ENCODE results near the gene EZR. TPM values are rescaled to one million over a fixed set of nuclear protein-coding genes. Genes with fewer than 3 reads are reported as not detected.

The EZR gene
- total RNA-seq, 2 donors from 2014 or later = 26.8 to 55.2 TPM

- no peak overlapping the region for H3K4me3 ChIP-seq
- H3K27me3 ChIP-seq (replicated peaks; ENCODE audit: insufficient read depth) = no peaks in the 10 kb centered on the region
- peaks cover 54% of the 10 kb centered on the region for H3K36me3 ChIP-seq
- no peak overlapping the region for H3K27ac ChIP-seq
- H3K4me1 ChIP-seq (ENCODE audit: control insufficient read depth in 1 of 2, low read depth in 2 of 2) = no peaks in the 10 kb centered on the region
- TF ChIP-seq CTCF (IDR thresholded peaks at IDR 0.05) = no peak
- no peaks in the 10 kb centered on the region for H3K9me3 ChIP-seq
- ATAC-seq (ENCODE audit: insufficient number of reproducible peaks, low FRiP score, low read depth) = no peak
- no peak for DNase-seq (ENCODE audit: low spot score)
Measured at GRCh38 chr6:158785036-158785435, 34.1 kb downstream of the EZR start.

DNA sequence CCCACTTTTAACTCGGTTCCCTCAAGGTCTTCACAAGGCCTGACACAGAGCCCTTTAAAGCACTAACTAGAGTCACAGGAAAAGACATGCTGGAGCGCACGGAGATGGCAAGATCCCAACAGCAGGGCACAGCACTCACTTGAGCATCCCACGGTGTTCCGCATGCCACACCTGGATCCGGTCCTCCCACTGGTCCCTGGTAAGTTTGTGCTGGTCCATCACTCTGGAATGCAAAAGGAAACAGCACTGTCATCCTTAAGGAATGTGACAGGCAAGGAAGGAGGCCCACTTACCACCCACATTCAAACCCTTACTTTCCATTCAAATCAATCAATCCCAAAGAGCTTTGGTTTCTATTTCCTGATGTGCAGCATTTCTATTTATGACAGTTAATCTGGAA, 34.7 kb downstream of the EZR start:
- no peak overlapping the region for H3K27ac ChIP-seq
- TF ChIP-seq CTCF (IDR thresholded peaks at IDR 0.05) = no peak
- H3K4me3 ChIP-seq = no peak overlapping the region
- DNase-seq (ENCODE audit: low spot score) (no peak), ATAC-seq (ENCODE audit: insufficient number of reproducible peaks, low FRiP score, low read depth) (no peak)
- H3K36me3 ChIP-seq = peaks cover 54% of the 10 kb centered on the region
- no peaks in the 10 kb centered on the region for H3K27me3 ChIP-seq (replicated peaks; ENCODE audit: insufficient read depth)
- H3K4me1 ChIP-seq (ENCODE audit: control insufficient read depth in 1 of 2, low read depth in 2 of 2) = no peaks in the 10 kb centered on the region
- no peaks in the 10 kb centered on the region for H3K9me3 ChIP-seq

GRCh38 chr6:158783851-158784250, 35.3 kb downstream of the EZR start:
- Histone ChIP-seq H3K27me3 (replicated peaks; ENCODE audit: insufficient read depth) (no peaks in the 10 kb centered on the region), H3K27ac (no peak overlapping the region), H3K4me3 (no peak overlapping the region), H3K36me3 (peaks cover 54% of the 10 kb centered on the region), H3K4me1 (ENCODE audit: control insufficient read depth in 1 of 2, low read depth in 2 of 2) (no peaks in the 10 kb centered on the region), H3K9me3 (no peaks in the 10 kb centered on the region)
- ATAC-seq (ENCODE audit: insufficient number of reproducible peaks, low FRiP score, low read depth) (no peak), DNase-seq (ENCODE audit: low spot score) (no peak)
- TF ChIP-seq CTCF (IDR thresholded peaks at IDR 0.05) = no peak

DNA sequence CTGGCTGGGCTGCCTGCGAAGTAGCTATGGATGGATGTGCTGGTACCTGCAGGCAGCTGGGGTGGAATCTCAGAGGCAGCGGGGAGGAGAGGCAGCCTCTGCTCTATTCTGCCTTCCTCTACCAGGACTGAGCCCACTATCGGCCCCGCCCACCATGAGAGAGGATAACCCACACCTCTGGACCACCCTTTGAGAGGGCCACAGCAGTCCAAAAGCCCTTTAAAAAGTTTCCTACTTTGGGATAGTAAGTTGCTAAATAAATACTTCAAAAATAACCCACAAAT, 36.1 kb downstream of the EZR start:
- TF ChIP-seq CTCF (IDR thresholded peaks at IDR 0.05) = no peak
- Histone ChIP-seq H3K36me3 (peaks cover 51% of the 10 kb centered on the region), H3K27ac (no peak overlapping the region), H3K4me3 (no peak overlapping the region), H3K27me3 (replicated peaks; ENCODE audit: insufficient read depth) (no peaks in the 10 kb centered on the region), H3K9me3 (no peaks in the 10 kb centered on the region), H3K4me1 (ENCODE audit: control insufficient read depth in 1 of 2, low read depth in 2 of 2) (no peaks in the 10 kb centered on the region)
- no peak for DNase-seq (ENCODE audit: low spot score)
- ATAC-seq (ENCODE audit: insufficient number of reproducible peaks, low FRiP score, low read depth) = no peak

GRCh38 chr6:158782432-158783166, 36.6 kb downstream of the EZR start:
- no peak for TF ChIP-seq CTCF (IDR thresholded peaks at IDR 0.05)
- ATAC-seq (ENCODE audit: insufficient number of reproducible peaks, low FRiP score, low read depth) (no peak), DNase-seq (ENCODE audit: low spot score) (no peak)
- Histone ChIP-seq H3K36me3 (peaks cover 53% of the 10 kb centered on the region), H3K4me3 (no peak overlapping the region), H3K27me3 (replicated peaks; ENCODE audit: insufficient read depth) (no peaks in the 10 kb centered on the region), H3K4me1 (ENCODE audit: control insufficient read depth in 1 of 2, low read depth in 2 of 2) (no peaks in the 10 kb centered on the region), H3K9me3 (no peaks in the 10 kb centered on the region), H3K27ac (no peak overlapping the region)
